Measurements from ENCODE around the gene FTL.

DNA sequence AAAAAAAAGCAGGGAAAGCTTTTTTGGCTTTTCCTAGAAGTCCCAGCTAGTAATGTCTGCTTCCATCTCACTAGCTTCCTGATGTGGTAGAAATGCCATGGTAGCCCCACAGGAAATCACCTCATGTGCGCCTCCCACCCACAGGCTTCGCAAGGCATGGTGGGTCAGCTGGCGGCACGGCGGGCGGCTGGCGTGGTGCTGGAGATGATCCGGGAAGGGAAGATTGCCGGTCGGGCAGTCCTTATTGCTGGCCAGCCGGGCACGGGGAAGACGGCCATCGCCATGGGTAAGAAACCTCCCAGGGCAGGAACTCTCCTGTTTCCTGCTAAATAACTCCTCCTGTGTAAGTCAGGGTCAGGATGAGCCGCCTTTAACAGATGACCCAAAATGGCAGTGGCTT is 39.0 kb downstream of the FTL start:
- TF ChIP-seq CTCF (IDR thresholded peaks at IDR 0.05; ENCODE audit: low read depth, low read length) (no peak), EZH2phosphoT487 (IDR thresholded peaks at IDR 0.05; ENCODE audit: low read depth) (no peak)
